Measurements from ENCODE around the gene BAIAP2L1. TPM values are rescaled to one million over a fixed set of nuclear protein-coding genes. Genes with fewer than 3 reads are reported as not detected.

BAIAP2L1 gene
- total RNA-seq, 2 experiments from 2014 or later = 1.7 to 2.3 TPM

- ATAC-seq = no peak
- no peak for TF ChIP-seq CTCF (IDR thresholded peaks at IDR 0.05)
- CTCF ChIA-PET = interaction anchor here (0.9 to 1.0 kb wide), 2 partner anchors 26 to 233 kb away, joined by 3 to 4 read pairs; no protein-coding TSS in a partner anchor
These were observed 146.4 kb downstream of the BAIAP2L1 start for GRCh38 chr7:98254516-98254915.

GRCh38 chr7:98252425-98253054 is 148.3 kb downstream of the BAIAP2L1 start:
- ChIA-PET POLR2A (interaction anchor here (1.0 to 1.5 kb wide), 2 partner anchors 19 to 33 kb away, joined by 4 read pairs; no protein-coding TSS in a partner anchor), CTCF (no interaction called here)
- H3K27ac Mint-ChIP-seq = peak overlapping the region; percentile 98
- DNase-seq = no peak
- peak; percentile 21 for ATAC-seq
- H3K4me1 Mint-ChIP-seq (ENCODE audit: low read depth) = peaks cover 47% of the 10 kb centered on the region
- H3K36me3 Mint-ChIP-seq (ENCODE audit: low read depth) = peaks cover 18% of the 10 kb centered on the region
- peak overlapping the region; percentile 96 for H3K4me3 Mint-ChIP-seq
- intact Hi-C loops (cut with micrococcal nuclease) = no loop called here
- no peak for TF ChIP-seq CTCF (IDR thresholded peaks at IDR 0.05)
- no peaks in the 10 kb centered on the region for H3K27me3 Mint-ChIP-seq
- no peaks in the 10 kb centered on the region for H3K9me3 Mint-ChIP-seq

More at GRCh38 chr7:98254516-98254915, 146.4 kb downstream of the BAIAP2L1 start:
- POLR2A ChIA-PET = no interaction called here
- intact Hi-C loops (cut with micrococcal nuclease) = no loop called here
- no peaks in the 10 kb centered on the region for H3K27me3 Mint-ChIP-seq
- H3K27ac Mint-ChIP-seq = peak overlapping the region; percentile 60
- no peak for DNase-seq
- peaks cover 17% of the 10 kb centered on the region for H3K36me3 Mint-ChIP-seq (ENCODE audit: low read depth)
- H3K4me3 Mint-ChIP-seq = no peak overlapping the region
- no peaks in the 10 kb centered on the region for H3K9me3 Mint-ChIP-seq
- peaks cover 35% of the 10 kb centered on the region for H3K4me1 Mint-ChIP-seq (ENCODE audit: low read depth)

- Mint-ChIP-seq H3K36me3 (ENCODE audit: low read depth) (peaks cover 18% of the 10 kb centered on the region), H3K4me3 (peak within 1 kb of the TSS; percentile 96), H3K4me1 (ENCODE audit: low read depth) (peaks cover 47% of the 10 kb centered on the region), H3K27ac (peak within 1 kb of the TSS; percentile 98), H3K9me3 (no peaks in the 10 kb centered on the region), H3K27me3 (no peaks in the 10 kb centered on the region)
- CTCF ChIA-PET = interaction anchor here (1.5 to 1.9 kb wide), 2 partner anchors 11 to 42 kb away, joined by 3 to 4 read pairs; no protein-coding TSS in a partner anchor
- intact Hi-C loops (cut with micrococcal nuclease) = no loop called here
- no peak for TF ChIP-seq CTCF (IDR thresholded peaks at IDR 0.05)
- peak; percentile 91 for ATAC-seq
- DNase-seq = peak; percentile 93
- POLR2A ChIA-PET = interaction anchor here (0.8 to 2.1 kb wide), 3 partner anchors 10 to 33 kb away, joined by 3 to 7 read pairs (median 4); partner anchors contain the start of gene BRI3
These were observed 149.1 kb downstream of the BAIAP2L1 start, which contains the start of gene TECPR1 for GRCh38 chr7:98251601-98252424. Gene TECPR1, minus strand, starts transcription at chr7:98252232. Its CDS starts 6,086 bp downstream, at chr7:98246146.

GRCh38 chr7:98251231-98251600 is 149.7 kb downstream of the BAIAP2L1 start:
- peak overlapping the region; percentile 98 for H3K27ac Mint-ChIP-seq
- no peak for TF ChIP-seq CTCF (IDR thresholded peaks at IDR 0.05)
- POLR2A ChIA-PET = interaction anchor here (0.8 to 2.1 kb wide), 2 partner anchors 10 to 31 kb away, joined by 3 to 7 read pairs; partner anchors contain the start of gene BRI3
- DNase-seq (peak; percentile 48), ATAC-seq (peak; percentile 37)
- intact Hi-C loops (cut with micrococcal nuclease) = no loop called here
- peaks cover 18% of the 10 kb centered on the region for H3K36me3 Mint-ChIP-seq (ENCODE audit: low read depth)
- peaks cover 45% of the 10 kb centered on the region for H3K4me1 Mint-ChIP-seq (ENCODE audit: low read depth)
- no peaks in the 10 kb centered on the region for H3K27me3 Mint-ChIP-seq
- CTCF ChIA-PET = interaction anchor here (1.3 to 1.9 kb wide), 3 partner anchors 11 to 230 kb away, joined by 3 to 6 read pairs (median 4); no protein-coding TSS in a partner anchor
- H3K9me3 Mint-ChIP-seq = no peaks in the 10 kb centered on the region
- peak overlapping the region; percentile 96 for H3K4me3 Mint-ChIP-seq

Data from activated CD8-positive, alpha-beta T cell treated with anti-CD3 and anti-CD28 coated beads for 36 hours (primary cell).